ENCODE data around the gene ERFL.
A peak's percentile ranks its signal among the peaks of the same experiment; 100 is the strongest.

The ERFL gene

DNA sequence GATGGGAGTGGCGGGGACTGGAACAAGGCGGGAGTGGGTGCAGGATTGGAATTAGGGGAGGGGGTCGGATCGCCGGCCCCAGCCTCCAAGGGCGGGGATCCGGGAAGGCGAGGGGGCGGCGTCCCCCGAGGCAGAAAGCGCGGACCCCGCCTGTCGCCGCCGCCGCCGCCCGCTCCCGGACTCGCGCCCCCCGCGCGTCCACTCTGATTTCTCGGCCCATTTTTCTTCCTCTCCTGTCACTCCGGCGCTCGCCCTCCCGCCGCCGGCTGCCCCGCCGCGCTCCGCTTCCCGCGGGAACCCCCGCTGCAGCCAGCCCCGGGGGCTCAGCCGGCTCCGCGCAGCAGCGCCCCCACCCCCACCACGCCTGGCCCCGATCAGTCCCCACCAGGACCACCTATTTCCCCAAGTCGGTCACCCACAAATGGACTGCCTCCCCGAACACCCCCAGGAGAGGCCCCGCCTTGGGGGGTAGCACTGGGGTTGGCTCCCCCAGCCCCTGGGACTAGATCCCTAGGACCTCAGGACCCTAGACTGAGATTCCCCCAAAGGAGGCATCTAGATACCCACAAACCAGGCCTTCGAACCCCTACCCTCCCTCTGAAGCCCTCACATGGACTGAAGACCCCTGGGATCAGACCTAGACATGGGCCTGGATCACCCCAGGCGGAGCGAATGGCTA, 12.6 kb upstream of the ERFL start:
- peak overlapping the region; percentile 17; the same call in 1 of the 2 replicates for H3K27ac ChIP-seq (ENCODE audit: extremely low read depth, low read depth, low read length)
- CTCF ChIA-PET, result interaction anchor here (2.9 kb wide), 1 partner anchor 10 kb away, joined by 20 read pairs; no protein-coding TSS in a partner anchor
- H3K4me3 ChIP-seq (ENCODE audit: low read depth, low read length), result peak overlapping the region; percentile 29
- no peaks in the 10 kb centered on the region for H3K9me3 ChIP-seq (ENCODE audit: control insufficient read depth, insufficient read depth, low read depth, low read length)
- POLR2A ChIA-PET, result interaction anchor here (1.6 kb wide), 1 partner anchor 81 kb away, joined by 8 read pairs; the partner anchor contains the start of gene RPS19
- H3K36me3 ChIP-seq (ENCODE audit: control insufficient read depth in 2 of 2, insufficient read depth in 1 of 2, low read length in 2 of 2), result no peaks in the 10 kb centered on the region; a peak in 1 of 3 replicates
- H3K4me1 ChIP-seq (ENCODE audit: control insufficient read depth, insufficient read depth, low read length), result peaks cover 3% of the 10 kb centered on the region; the same call in 1 of the 2 replicates
- TF ChIP-seq ZNF830 (tag by site-specific recombination; IDR thresholded peaks at IDR 0.05; ENCODE audit: low read depth), result no peak
- no peak for TF ChIP-seq ZNF266 (tag by site-specific recombination; IDR thresholded peaks at IDR 0.05; ENCODE audit: low read depth)
- TF ChIP-seq BCL11A (tag by site-specific recombination; IDR thresholded peaks at IDR 0.05; ENCODE audit: low read depth), result no peak
- TF ChIP-seq ZNF626 (tag by site-specific recombination; IDR thresholded peaks at IDR 0.05), result no peak
- TF ChIP-seq ZBTB7A (tag by site-specific recombination; IDR thresholded peaks at IDR 0.05; ENCODE audit: low read depth), result 0 out of 2 replicates have a peak, but pooled peaks have one; percentile 6
- no peak for TF ChIP-seq ZNF530 (tag by site-specific recombination; IDR thresholded peaks at IDR 0.05; ENCODE audit: low read depth)
- no peak for TF ChIP-seq ELK4 (IDR thresholded peaks at IDR 0.05; ENCODE audit: borderline replicate concordance, low read depth, low read length)
- TF ChIP-seq SETDB1 (IDR thresholded peaks at IDR 0.05; ENCODE audit: insufficient read length, low read length), result no peak
- TF ChIP-seq, protein P1, sequence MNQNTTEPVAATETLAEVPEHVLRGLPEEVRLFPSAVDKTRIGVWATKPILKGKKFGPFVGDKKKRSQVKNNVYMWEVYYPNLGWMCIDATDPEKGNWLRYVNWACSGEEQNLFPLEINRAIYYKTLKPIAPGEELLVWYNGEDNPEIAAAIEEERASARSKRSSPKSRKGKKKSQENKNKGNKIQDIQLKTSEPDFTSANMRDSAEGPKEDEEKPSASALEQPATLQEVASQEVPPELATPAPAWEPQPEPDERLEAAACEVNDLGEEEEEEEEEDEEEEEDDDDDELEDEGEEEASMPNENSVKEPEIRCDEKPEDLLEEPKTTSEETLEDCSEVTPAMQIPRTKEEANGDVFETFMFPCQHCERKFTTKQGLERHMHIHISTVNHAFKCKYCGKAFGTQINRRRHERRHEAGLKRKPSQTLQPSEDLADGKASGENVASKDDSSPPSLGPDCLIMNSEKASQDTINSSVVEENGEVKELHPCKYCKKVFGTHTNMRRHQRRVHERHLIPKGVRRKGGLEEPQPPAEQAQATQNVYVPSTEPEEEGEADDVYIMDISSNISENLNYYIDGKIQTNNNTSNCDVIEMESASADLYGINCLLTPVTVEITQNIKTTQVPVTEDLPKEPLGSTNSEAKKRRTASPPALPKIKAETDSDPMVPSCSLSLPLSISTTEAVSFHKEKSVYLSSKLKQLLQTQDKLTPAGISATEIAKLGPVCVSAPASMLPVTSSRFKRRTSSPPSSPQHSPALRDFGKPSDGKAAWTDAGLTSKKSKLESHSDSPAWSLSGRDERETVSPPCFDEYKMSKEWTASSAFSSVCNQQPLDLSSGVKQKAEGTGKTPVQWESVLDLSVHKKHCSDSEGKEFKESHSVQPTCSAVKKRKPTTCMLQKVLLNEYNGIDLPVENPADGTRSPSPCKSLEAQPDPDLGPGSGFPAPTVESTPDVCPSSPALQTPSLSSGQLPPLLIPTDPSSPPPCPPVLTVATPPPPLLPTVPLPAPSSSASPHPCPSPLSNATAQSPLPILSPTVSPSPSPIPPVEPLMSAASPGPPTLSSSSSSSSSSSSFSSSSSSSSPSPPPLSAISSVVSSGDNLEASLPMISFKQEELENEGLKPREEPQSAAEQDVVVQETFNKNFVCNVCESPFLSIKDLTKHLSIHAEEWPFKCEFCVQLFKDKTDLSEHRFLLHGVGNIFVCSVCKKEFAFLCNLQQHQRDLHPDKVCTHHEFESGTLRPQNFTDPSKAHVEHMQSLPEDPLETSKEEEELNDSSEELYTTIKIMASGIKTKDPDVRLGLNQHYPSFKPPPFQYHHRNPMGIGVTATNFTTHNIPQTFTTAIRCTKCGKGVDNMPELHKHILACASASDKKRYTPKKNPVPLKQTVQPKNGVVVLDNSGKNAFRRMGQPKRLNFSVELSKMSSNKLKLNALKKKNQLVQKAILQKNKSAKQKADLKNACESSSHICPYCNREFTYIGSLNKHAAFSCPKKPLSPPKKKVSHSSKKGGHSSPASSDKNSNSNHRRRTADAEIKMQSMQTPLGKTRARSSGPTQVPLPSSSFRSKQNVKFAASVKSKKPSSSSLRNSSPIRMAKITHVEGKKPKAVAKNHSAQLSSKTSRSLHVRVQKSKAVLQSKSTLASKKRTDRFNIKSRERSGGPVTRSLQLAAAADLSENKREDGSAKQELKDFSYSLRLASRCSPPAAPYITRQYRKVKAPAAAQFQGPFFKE (tag by site-specific recombination; IDR thresholded peaks at IDR 0.05; ENCODE audit: borderline replicate concordance), result no peak
- TF ChIP-seq, protein P2, sequence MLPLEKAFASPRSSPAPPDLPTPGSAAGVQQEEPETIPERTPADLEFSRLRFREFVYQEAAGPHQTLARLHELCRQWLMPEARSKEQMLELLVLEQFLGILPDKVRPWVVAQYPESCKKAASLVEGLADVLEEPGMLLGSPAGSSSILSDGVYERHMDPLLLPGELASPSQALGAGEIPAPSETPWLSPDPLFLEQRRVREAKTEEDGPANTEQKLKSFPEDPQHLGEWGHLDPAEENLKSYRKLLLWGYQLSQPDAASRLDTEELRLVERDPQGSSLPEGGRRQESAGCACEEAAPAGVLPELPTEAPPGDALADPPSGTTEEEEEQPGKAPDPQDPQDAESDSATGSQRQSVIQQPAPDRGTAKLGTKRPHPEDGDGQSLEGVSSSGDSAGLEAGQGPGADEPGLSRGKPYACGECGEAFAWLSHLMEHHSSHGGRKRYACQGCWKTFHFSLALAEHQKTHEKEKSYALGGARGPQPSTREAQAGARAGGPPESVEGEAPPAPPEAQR (tag by site-specific recombination; IDR thresholded peaks at IDR 0.05), result no peak
- no peak for TF ChIP-seq ZNF404 (tag by site-specific recombination; IDR thresholded peaks at IDR 0.05)
- no peak for TF ChIP-seq ZSCAN5A (tag by site-specific recombination; IDR thresholded peaks at IDR 0.05)
- no peak for TF ChIP-seq ZNF777 (tag by site-specific recombination; IDR thresholded peaks at IDR 0.05; ENCODE audit: borderline replicate concordance)
- no peak for TF ChIP-seq ZNF114 (tag by site-specific recombination; IDR thresholded peaks at IDR 0.05)
- no peak for TF ChIP-seq ZNF513 (tag by site-specific recombination; IDR thresholded peaks at IDR 0.05)
- no peak for TF ChIP-seq ZNF335 (tag by site-specific recombination; conservative IDR thresholded peaks at IDR 0.05)
- TF ChIP-seq ZNF654 (tag by site-specific recombination; IDR thresholded peaks at IDR 0.05; ENCODE audit: low read depth), result no peak
- TF ChIP-seq ZNF785 (tag by site-specific recombination; IDR thresholded peaks at IDR 0.05), result no peak
- TF ChIP-seq ZBTB10 (tag by site-specific recombination; IDR thresholded peaks at IDR 0.05), result 0 out of 2 replicates have a peak, but pooled peaks have one; percentile 1
- TF ChIP-seq ZNF155 (tag by site-specific recombination; IDR thresholded peaks at IDR 0.05), result no peak
- 0 out of 2 replicates have a peak, but pooled peaks have one; percentile 9 for TF ChIP-seq MZF1 (tag by site-specific recombination; IDR thresholded peaks at IDR 0.05; ENCODE audit: borderline replicate concordance)
- TF ChIP-seq ZNF561 (tag by site-specific recombination; IDR thresholded peaks at IDR 0.05; ENCODE audit: borderline replicate concordance), result no peak
